Gastroesophageal sphincter (tissue), 4 donors: Measurements from ENCODE around the gene CADPS2. TPM values are rescaled to one million over a fixed set of nuclear protein-coding genes. Genes with fewer than 3 reads are reported as not detected.

Experiments used
- ATAC-seq: fragments of 150-250 bp; one replicate; pipeline ENCODE4 v1.9.1; 2016; ENCODE audit warnings: mild to moderate bottlenecking, moderate library complexity
- H3K27ac ChIP-seq, 4 donors: fragments of 200-600 bp; sonication (generic) in 3 of 4; 1 replicate in 3 of 4; 2 replicates in 1 of 4; pipeline ENCODE4 v1.5.1; 2016 to 2019
- H3K27me3 ChIP-seq: fragments of 200-600 bp; sonication (generic); one replicate; pipeline ENCODE4 v1.5.1; 2019
- H3K36me3 ChIP-seq, 2 donors: fragments of 200-600 bp; sonication (generic); one replicate each; pipeline ENCODE4 v1.5.1; 2019; ENCODE audit warnings: control low read depth in 1 of 2
- H3K4me1 ChIP-seq, 3 donors: fragments of 200-600 bp; sonication (generic); 1 replicate in 2 of 3; 2 replicates in 1 of 3; pipeline ENCODE4 v1.5.1; 2016 to 2019; ENCODE audit warnings: control low read depth in 2 of 3
- H3K4me3 ChIP-seq, 2 donors: fragments of 200-600 bp; sonication (generic); one replicate each; pipeline ENCODE4 v1.5.1; 2019; ENCODE audit warnings: mild to moderate bottlenecking in 1 of 2, moderate library complexity in 1 of 2
- H3K9me3 ChIP-seq, 3 donors: fragments of 200-600 bp; sonication (generic); one replicate each; pipeline ENCODE4 v1.5.1; 2017 to 2019; ENCODE audit warnings: control low read depth in 2 of 3
- CTCF ChIP-seq, 4 experiments: fragments of 200-600 bp in 2 of 4; fragments of 450-650 bp in 2 of 4; sonication (generic) in 1 of 4; IDR thresholded peaks; one replicate each; pipeline ENCODE4 v1.5.1; 2017 to 2019; ENCODE audit warnings: antibody characterized with exemption in 4 of 4, mild to moderate bottlenecking in 2 of 4, moderate library complexity in 2 of 4
- EP300 ChIP-seq: sonication (generic); formaldehyde crosslinking; IDR thresholded peaks from one replicate; pipeline ENCODE4 v1.6.1; 2017; ENCODE audit warnings: antibody characterized with exemption, mild to moderate bottlenecking
- POLR2A ChIP-seq, 2 donors: fragments of 450-650 bp; IDR thresholded peaks; one replicate each; pipeline ENCODE4 v1.6.1; 2017; ENCODE audit warnings: antibody characterized with exemption in 2 of 2, mild to moderate bottlenecking in 2 of 2, moderate library complexity in 1 of 2
- POLR2AphosphoS5 ChIP-seq: sonication (generic); formaldehyde crosslinking; IDR thresholded peaks from one replicate; pipeline ENCODE4 v1.6.1; 2017; ENCODE audit warnings: antibody characterized with exemption
- WGBS, 2 donors: methylation state at CpG; one replicate each; pipeline ENCODE4 v1.1.5; 2018; ENCODE audit warnings: low coverage in 1 of 2; 5-methylcytosine and 5-hydroxymethylcytosine counted together
- total RNA-seq, 4 donors: library from RNA; depleted of rRNA; stranded (reverse); fragments of >200 nt; gene quantifications; one replicate each; pipeline ENCODE4 v1.1.0, GENCODE V29; 2016

Gene CADPS2
- total RNA-seq, 4 donors from 2014 or later = 20.3 to 205 (median 138) TPM

- TF ChIP-seq POLR2AphosphoS5 (no peak), CTCF (IDR thresholded peaks at IDR 0.05) (no peak), POLR2A (IDR thresholded peaks at IDR 0.05) (no peak), EP300 (no peak)
- H3K36me3 ChIP-seq = no peaks in the 10 kb centered on the region
- WGBS, 2 donors = 60 to 75% methylated on average over 1 to 2 of the region's 2 CpGs
- H3K27me3 ChIP-seq = no peaks in the 10 kb centered on the region
- H3K9me3 ChIP-seq = no peaks in the 10 kb centered on the region
- no peaks in the 10 kb centered on the region for H3K4me1 ChIP-seq
- H3K27ac ChIP-seq = no peak overlapping the region
- no peak overlapping the region for H3K4me3 ChIP-seq
- no peak for ATAC-seq
Observed at GRCh38 chr7:122433765-122434164, 452.5 kb downstream of the CADPS2 start.

DNA sequence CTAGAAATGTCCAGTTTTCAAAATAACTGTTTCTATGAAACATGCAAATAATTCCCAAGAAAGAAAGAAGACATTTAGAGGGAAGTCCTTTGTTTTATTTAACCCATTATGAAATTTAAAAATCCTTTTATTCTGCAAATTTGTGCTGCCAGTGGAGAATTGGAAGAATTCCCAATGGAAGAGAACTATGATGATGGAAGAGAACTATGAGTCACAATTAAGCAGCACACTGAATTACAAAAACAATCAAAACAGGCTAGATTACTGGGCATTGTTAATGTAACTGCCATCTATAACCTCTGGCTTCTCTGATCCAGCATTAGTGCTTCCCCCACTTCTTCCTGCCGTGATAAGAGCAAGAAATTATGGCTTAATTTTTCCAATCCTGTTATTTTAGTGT is 455.6 kb downstream of the CADPS2 start:
- TF ChIP-seq EP300 = no peak
- TF ChIP-seq POLR2AphosphoS5 = no peak
- no peak for TF ChIP-seq POLR2A (IDR thresholded peaks at IDR 0.05)
- TF ChIP-seq CTCF (IDR thresholded peaks at IDR 0.05) = no peak
- Histone ChIP-seq H3K4me1 (no peaks in the 10 kb centered on the region), H3K4me3 (no peak overlapping the region), H3K27me3 (no peaks in the 10 kb centered on the region), H3K9me3 (no peaks in the 10 kb centered on the region), H3K27ac (no peak overlapping the region), H3K36me3 (no peaks in the 10 kb centered on the region)
- WGBS, 2 donors = 22 to 25% methylated on average over 1 of the region's 1 CpG
- no peak for ATAC-seq

DNA sequence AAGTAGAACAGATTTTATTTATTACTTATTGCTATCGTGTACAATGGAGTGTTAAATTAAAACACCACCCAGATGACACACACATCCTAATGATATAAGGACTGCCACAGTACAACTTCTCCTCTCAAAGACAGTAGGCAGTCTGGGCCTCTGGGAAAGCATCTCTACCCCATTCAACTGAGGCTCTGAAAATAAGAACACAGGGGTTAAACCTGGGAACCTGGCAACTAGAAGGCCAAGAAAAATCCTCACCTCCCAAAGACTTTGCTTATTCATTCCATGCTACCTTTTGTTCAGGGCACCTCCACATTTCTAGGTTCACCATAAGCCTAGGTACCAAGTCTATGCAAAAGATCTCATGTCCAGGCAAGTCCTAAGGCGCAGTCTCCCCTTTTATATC is 456.3 kb downstream of the CADPS2 start:
- Histone ChIP-seq H3K27ac (no peak overlapping the region), H3K4me1 (no peaks in the 10 kb centered on the region), H3K4me3 (no peak overlapping the region), H3K9me3 (no peaks in the 10 kb centered on the region), H3K36me3 (no peaks in the 10 kb centered on the region), H3K27me3 (no peaks in the 10 kb centered on the region)
- no peak for TF ChIP-seq EP300
- no peak for TF ChIP-seq POLR2AphosphoS5
- no peak for TF ChIP-seq CTCF (IDR thresholded peaks at IDR 0.05)
- TF ChIP-seq POLR2A (IDR thresholded peaks at IDR 0.05) = no peak
- no peak for ATAC-seq
- 79% methylated on average over 2 of the region's 2 CpGs for WGBS, 2 donors

DNA sequence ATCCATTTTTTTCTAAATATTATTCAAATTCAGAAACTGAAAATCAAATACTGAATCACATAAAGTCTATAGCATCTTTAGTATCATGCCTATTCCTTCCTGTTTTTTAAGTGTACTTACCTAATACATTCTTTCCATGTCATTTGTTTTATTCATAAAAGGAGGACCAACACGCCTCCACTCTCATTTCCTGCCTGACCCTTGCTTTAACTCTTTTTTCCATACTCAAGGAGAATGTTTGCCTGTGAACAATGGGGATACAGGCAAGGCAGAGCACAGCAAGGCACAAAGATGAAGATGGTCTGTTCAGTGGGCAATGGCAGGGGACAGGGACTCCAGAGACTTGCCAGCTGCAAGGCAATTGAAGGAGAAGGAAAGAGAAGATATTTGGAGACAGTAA is 460.5 kb downstream of the CADPS2 start:
- no peaks in the 10 kb centered on the region for H3K4me1 ChIP-seq
- H3K36me3 ChIP-seq = no peaks in the 10 kb centered on the region
- no peak overlapping the region for H3K27ac ChIP-seq
- no peak overlapping the region for H3K4me3 ChIP-seq
- WGBS, 2 donors = 80 to 92% methylated on average over 1 of the region's 1 CpG
- H3K27me3 ChIP-seq = no peaks in the 10 kb centered on the region
- no peaks in the 10 kb centered on the region for H3K9me3 ChIP-seq
- ATAC-seq = no peak
- TF ChIP-seq EP300 = no peak
- TF ChIP-seq CTCF (IDR thresholded peaks at IDR 0.05) = no peak
- no peak for TF ChIP-seq POLR2A (IDR thresholded peaks at IDR 0.05)
- TF ChIP-seq POLR2AphosphoS5 = no peak

DNA sequence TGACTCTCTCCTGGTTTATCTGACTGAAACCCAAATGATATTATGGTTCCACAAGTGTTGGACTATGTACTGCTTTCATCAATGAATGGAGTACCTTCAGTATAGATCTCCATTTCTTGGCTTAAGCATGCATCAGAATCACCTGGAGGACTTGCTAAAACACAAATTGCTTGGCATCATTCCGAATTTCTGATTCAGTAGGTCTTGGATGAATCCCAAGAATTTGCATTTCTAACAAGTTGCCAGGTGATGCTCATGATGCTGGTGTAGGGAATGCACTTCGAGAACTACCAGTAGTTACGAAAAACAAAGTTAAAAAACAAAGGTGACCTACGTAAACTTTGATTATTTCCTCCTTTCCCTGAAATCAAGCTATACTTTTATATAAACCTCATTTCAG is 462.7 kb downstream of the CADPS2 start:
- Histone ChIP-seq H3K36me3 (no peaks in the 10 kb centered on the region), H3K27me3 (no peaks in the 10 kb centered on the region), H3K9me3 (no peaks in the 10 kb centered on the region), H3K4me3 (no peak overlapping the region), H3K27ac (no peak overlapping the region), H3K4me1 (no peaks in the 10 kb centered on the region)
- TF ChIP-seq POLR2AphosphoS5 (no peak), POLR2A (IDR thresholded peaks at IDR 0.05) (no peak), EP300 (no peak), CTCF (IDR thresholded peaks at IDR 0.05) (no peak)
- no peak for ATAC-seq
- WGBS, 2 donors = 91 to 93% methylated on average over 4 of the region's 4 CpGs
